ENCODE measurements around the gene COASY.

The COASY gene

DNA sequence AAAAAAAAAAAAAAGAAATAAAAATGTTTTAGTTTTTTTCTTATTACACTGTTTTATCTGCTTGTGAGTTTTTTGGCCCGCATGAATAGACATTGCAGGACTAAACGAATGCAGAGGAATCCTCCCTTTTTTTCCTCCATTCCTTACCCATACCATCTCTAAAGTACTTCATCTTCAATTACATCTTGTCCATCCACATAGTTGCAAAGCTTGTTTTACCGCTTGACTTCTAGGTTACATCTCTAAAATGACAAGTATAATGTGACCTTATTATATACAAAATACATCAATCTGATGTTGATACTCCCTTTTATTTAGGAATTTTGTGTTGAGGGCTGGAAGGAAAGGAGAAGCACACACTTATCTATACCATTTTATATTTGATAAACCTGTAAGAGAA is 34.4 kb downstream of the COASY start:
- Histone ChIP-seq H3K79me2 (ENCODE audit: insufficient read depth, low read length) (peaks cover 28% of the 10 kb centered on the region), H2AFZ (ENCODE audit: low read depth, low read length, severe bottlenecking) (no peak overlapping the region), H4K20me1 (ENCODE audit: low read depth, low read length) (no peaks in the 10 kb centered on the region)

DNA sequence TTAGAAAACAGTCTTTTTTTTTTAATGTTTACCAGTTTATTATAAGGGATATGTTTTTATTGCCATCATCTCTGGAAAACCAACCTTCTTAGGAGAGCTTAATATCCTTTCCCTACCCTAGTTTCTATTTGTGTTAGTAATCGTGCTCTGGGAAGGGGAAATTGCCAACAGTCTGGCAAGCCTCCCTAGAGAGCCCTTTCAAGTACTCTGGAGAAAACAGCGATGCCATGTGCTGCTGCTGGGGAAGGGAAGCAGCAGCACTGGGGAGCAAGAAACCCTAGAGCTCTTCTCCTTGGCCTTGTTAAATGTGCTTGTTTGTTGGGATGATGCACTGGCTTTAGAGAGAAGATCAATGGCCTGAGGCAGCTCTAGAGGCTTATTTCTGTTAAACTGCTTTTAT is 37.0 kb downstream of the COASY start:
- Histone ChIP-seq H3K9ac (ENCODE audit: low read length) (no peak overlapping the region), H3K4me2 (ENCODE audit: low read depth, low read length, poor library complexity, severe bottlenecking) (no peak overlapping the region), H3K4me3 (ENCODE audit: insufficient read depth, low read length, poor library complexity, severe bottlenecking) (no peak overlapping the region)

More for the DNA sequence above, 34.4 kb downstream of the COASY start:
- no peaks in the 10 kb centered on the region for H3K36me3 ChIP-seq (ENCODE audit: low read length)
- H3K9ac ChIP-seq (ENCODE audit: low read length) = no peak overlapping the region
- TF ChIP-seq, protein P1, sequence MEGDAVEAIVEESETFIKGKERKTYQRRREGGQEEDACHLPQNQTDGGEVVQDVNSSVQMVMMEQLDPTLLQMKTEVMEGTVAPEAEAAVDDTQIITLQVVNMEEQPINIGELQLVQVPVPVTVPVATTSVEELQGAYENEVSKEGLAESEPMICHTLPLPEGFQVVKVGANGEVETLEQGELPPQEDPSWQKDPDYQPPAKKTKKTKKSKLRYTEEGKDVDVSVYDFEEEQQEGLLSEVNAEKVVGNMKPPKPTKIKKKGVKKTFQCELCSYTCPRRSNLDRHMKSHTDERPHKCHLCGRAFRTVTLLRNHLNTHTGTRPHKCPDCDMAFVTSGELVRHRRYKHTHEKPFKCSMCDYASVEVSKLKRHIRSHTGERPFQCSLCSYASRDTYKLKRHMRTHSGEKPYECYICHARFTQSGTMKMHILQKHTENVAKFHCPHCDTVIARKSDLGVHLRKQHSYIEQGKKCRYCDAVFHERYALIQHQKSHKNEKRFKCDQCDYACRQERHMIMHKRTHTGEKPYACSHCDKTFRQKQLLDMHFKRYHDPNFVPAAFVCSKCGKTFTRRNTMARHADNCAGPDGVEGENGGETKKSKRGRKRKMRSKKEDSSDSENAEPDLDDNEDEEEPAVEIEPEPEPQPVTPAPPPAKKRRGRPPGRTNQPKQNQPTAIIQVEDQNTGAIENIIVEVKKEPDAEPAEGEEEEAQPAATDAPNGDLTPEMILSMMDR (IDR thresholded peaks at IDR 0.05; ENCODE audit: insufficient read depth, low read length, poor library complexity, severe bottlenecking) = no peak
- no peak for TF ChIP-seq EZH2phosphoT487 (conservative IDR thresholded peaks at IDR 0.05; ENCODE audit: low read length)
- no peaks in the 10 kb centered on the region for H3K27me3 ChIP-seq (ENCODE audit: low read length)
- H3K9me2 ChIP-seq (replicated peaks; ENCODE audit: insufficient read depth, low read length) = no peaks in the 10 kb centered on the region
- no peak overlapping the region for H3K4me2 ChIP-seq (ENCODE audit: low read depth, low read length, poor library complexity, severe bottlenecking)
- no peaks in the 10 kb centered on the region for H3F3A ChIP-seq (ENCODE audit: insufficient read depth)
- H3K27ac ChIP-seq (ENCODE audit: low read depth, low read length) = no peak overlapping the region
- H3K4me3 ChIP-seq (ENCODE audit: insufficient read depth, low read length, poor library complexity, severe bottlenecking) = no peak overlapping the region
- no peaks in the 10 kb centered on the region for H3K9me3 ChIP-seq (ENCODE audit: insufficient read depth, low read length)

DNA sequence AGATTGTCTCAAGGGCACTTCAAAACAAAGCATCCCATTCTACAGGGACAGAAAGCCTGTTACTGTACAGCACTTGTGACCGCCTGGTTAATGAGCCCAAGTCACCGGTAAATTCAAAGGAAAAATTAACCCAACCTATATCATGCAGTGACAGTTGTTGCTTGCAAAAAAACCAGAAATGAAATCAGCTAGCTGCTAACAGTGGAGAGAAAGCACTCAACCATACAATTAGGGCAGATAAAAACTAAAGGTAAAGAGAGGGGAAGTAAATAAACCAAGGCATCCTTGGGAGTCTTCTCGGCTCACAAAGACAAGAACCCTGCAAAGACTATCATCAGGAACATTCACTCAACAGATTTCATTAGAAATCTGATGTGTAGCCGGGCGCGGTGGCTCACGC is 41.4 kb downstream of the COASY start:
- H3K79me2 ChIP-seq (ENCODE audit: insufficient read depth, low read length) = peaks cover 85% of the 10 kb centered on the region
- H3K4me2 ChIP-seq (ENCODE audit: low read depth, low read length, poor library complexity, severe bottlenecking) = peak overlapping the region; percentile 3

More for the DNA sequence above, 37.0 kb downstream of the COASY start:
- H3K27ac ChIP-seq (ENCODE audit: low read depth, low read length) = no peak overlapping the region
- H3K9me3 ChIP-seq (ENCODE audit: insufficient read depth, low read length) = no peaks in the 10 kb centered on the region
- no peaks in the 10 kb centered on the region for H3K27me3 ChIP-seq (ENCODE audit: low read length)
- no peaks in the 10 kb centered on the region for H3F3A ChIP-seq (ENCODE audit: insufficient read depth)
- H3K9me2 ChIP-seq (replicated peaks; ENCODE audit: insufficient read depth, low read length) = no peaks in the 10 kb centered on the region
- peaks cover 49% of the 10 kb centered on the region for H3K79me2 ChIP-seq (ENCODE audit: insufficient read depth, low read length)
- H4K20me1 ChIP-seq (ENCODE audit: low read depth, low read length) = no peaks in the 10 kb centered on the region
- TF ChIP-seq EZH2phosphoT487 (conservative IDR thresholded peaks at IDR 0.05; ENCODE audit: low read length) = no peak
- TF ChIP-seq, protein P1 (IDR thresholded peaks at IDR 0.05; ENCODE audit: insufficient read depth, low read length, poor library complexity, severe bottlenecking) = no peak
- H2AFZ ChIP-seq (ENCODE audit: low read depth, low read length, severe bottlenecking) = no peak overlapping the region
- no peaks in the 10 kb centered on the region for H3K36me3 ChIP-seq (ENCODE audit: low read length)

More for the DNA sequence above, 41.4 kb downstream of the COASY start:
- Histone ChIP-seq H3F3A (ENCODE audit: insufficient read depth) (no peaks in the 10 kb centered on the region), H2AFZ (ENCODE audit: low read depth, low read length, severe bottlenecking) (no peak overlapping the region), H3K27ac (ENCODE audit: low read depth, low read length) (no peak overlapping the region), H3K27me3 (ENCODE audit: low read length) (no peaks in the 10 kb centered on the region), H3K36me3 (ENCODE audit: low read length) (no peaks in the 10 kb centered on the region), H3K9me2 (replicated peaks; ENCODE audit: insufficient read depth, low read length) (no peaks in the 10 kb centered on the region), H4K20me1 (ENCODE audit: low read depth, low read length) (no peaks in the 10 kb centered on the region), H3K4me3 (ENCODE audit: insufficient read depth, low read length, poor library complexity, severe bottlenecking) (no peak overlapping the region), H3K9ac (ENCODE audit: low read length) (no peak overlapping the region), H3K9me3 (ENCODE audit: insufficient read depth, low read length) (no peaks in the 10 kb centered on the region)
- TF ChIP-seq, protein P1 (IDR thresholded peaks at IDR 0.05; ENCODE audit: insufficient read depth, low read length, poor library complexity, severe bottlenecking) = no peak
- no peak for TF ChIP-seq EZH2phosphoT487 (conservative IDR thresholded peaks at IDR 0.05; ENCODE audit: low read length)
